MCF 10A (cell line): Measurements from ENCODE around the gene UBE2E1. TPM values are rescaled to one million over a fixed set of nuclear protein-coding genes. Genes with fewer than 3 reads are reported as not detected.

Source experiments
- BruUV-seq: library from RNA; stranded (reverse); fragments of 400-500 nt; replicated peaks from 2 replicates; lab custom pipeline; 2021; lab: Mats Ljungman, UMichigan
- CTCF ChIA-PET: fragments of 300-600 bp; sonication (Branson Sonifier 250); formaldehyde crosslinking; extraction: SDS; loops from one replicate; lab custom pipeline; 2021; ENCODE audit warnings: antibody characterized with exemption, inconsistent platforms; lab: Yijun Ruan, JAX
- POLR2A ChIA-PET: fragments of 300-600, 350-650 bp; sonication (Branson Sonifier 250); formaldehyde crosslinking; extraction: SDS; loops from one replicate; lab custom pipeline; 2020; ENCODE audit warnings: antibody characterized with exemption, inconsistent platforms; lab: Yijun Ruan, JAX
- DNase-seq: peaks from one replicate; pipeline ENCODE4 v3.0.0-alpha.2; 2018; ENCODE audit not compliant: unreplicated experiment
- H3K27ac Mint-ChIP-seq: one replicate; pipeline ENCODE4 v1.8.0; 2022; ENCODE audit warnings: mild to moderate bottlenecking, low read depth, mixed read lengths; ENCODE audit not compliant: unreplicated experiment
- H3K27me3 Mint-ChIP-seq: one replicate; pipeline ENCODE4 v1.8.0; 2022; ENCODE audit warnings: mixed read lengths; ENCODE audit not compliant: insufficient read depth, unreplicated experiment
- H3K36me3 Mint-ChIP-seq: one replicate; pipeline ENCODE4 v1.8.0; 2022; ENCODE audit warnings: mild to moderate bottlenecking, moderate library complexity, mixed read lengths; ENCODE audit not compliant: insufficient read depth, unreplicated experiment
- H3K4me1 Mint-ChIP-seq: one replicate; pipeline ENCODE4 v1.8.0; 2022; ENCODE audit warnings: mixed read lengths; ENCODE audit not compliant: insufficient read depth, unreplicated experiment
- H3K4me3 Mint-ChIP-seq: one replicate; pipeline ENCODE4 v1.8.0; 2022; ENCODE audit warnings: mild to moderate bottlenecking, moderate library complexity, mixed read lengths; ENCODE audit not compliant: unreplicated experiment
- H3K9me3 Mint-ChIP-seq: one replicate; pipeline ENCODE4 v1.8.0; 2022; ENCODE audit warnings: mixed read lengths; ENCODE audit not compliant: unreplicated experiment
- CTCF ChIP-seq: fragments of 200-600 bp; IDR thresholded peaks from one replicate; pipeline ENCODE4 v1.8.0; 2022; ENCODE audit warnings: antibody characterized with exemption, mild to moderate bottlenecking; ENCODE audit not compliant: unreplicated experiment
- intact Hi-C: fragments of 100-400 bp; cut with micrococcal nuclease; formaldehyde crosslinking; loops from 2 replicates; pipeline ENCODE4 v1.14.1; 2022
- total RNA-seq: library from RNA; stranded (reverse); gene quantifications from 2 replicates; pipeline ENCODE4 v1.2.3, GENCODE V29; 2022

The UBE2E1 gene
- total RNA-seq, 1 experiment from 2014 or later: 128 TPM

- POLR2A ChIA-PET: interaction anchor here (1.8 kb wide), 1 partner anchor 22 kb away, joined by 7 read pairs; the partner anchor contains the start of genes NKIRAS1 and RPL15
- Mint-ChIP-seq H3K27ac (no peak overlapping the region), H3K4me3 (no peak overlapping the region), H3K36me3 (peaks cover 57% of the 10 kb centered on the region), H3K9me3 (peaks cover 7% of the 10 kb centered on the region), H3K27me3 (no peaks in the 10 kb centered on the region), H3K4me1 (peaks cover 24% of the 10 kb centered on the region)
- BruUV-seq: no TSS peak
- intact Hi-C loops: no loop called here
- CTCF ChIA-PET: interaction anchor here (0.6 to 1.4 kb wide), 8 partner anchors 61 to 1699 kb away, joined by 3 to 4 read pairs (median 4); no protein-coding TSS in a partner anchor
- no peak for TF ChIP-seq CTCF
- DNase-seq: no peak
Measured at GRCh38 chr3:23894254-23895061, 88.7 kb downstream of the UBE2E1 start.

- CTCF ChIA-PET: interaction anchor here (0.6 to 1.4 kb wide), 4 partner anchors 61 to 1698 kb away, joined by 3 to 4 read pairs (median 4); no protein-coding TSS in a partner anchor
- POLR2A ChIA-PET: interaction anchor here (1.8 kb wide), 1 partner anchor 22 kb away, joined by 7 read pairs; the partner anchor contains the start of genes NKIRAS1 and RPL15
- Mint-ChIP-seq H3K4me3 (no peak overlapping the region), H3K36me3 (peaks cover 61% of the 10 kb centered on the region), H3K9me3 (peaks cover 7% of the 10 kb centered on the region), H3K27me3 (no peaks in the 10 kb centered on the region), H3K4me1 (peaks cover 22% of the 10 kb centered on the region), H3K27ac (no peak overlapping the region)
- TF ChIP-seq CTCF: no peak
- no peak for DNase-seq
- no TSS peak for BruUV-seq
- intact Hi-C loops: no loop called here
Measured at GRCh38 chr3:23895181-23895580, 89.4 kb downstream of the UBE2E1 start.

- ChIA-PET CTCF (interaction anchor here (0.7 kb wide), 1 partner anchor 28 kb away, joined by 4 read pairs; no protein-coding TSS in a partner anchor), POLR2A (interaction anchor here (0.6 to 0.9 kb wide), 2 partner anchors 10 to 20 kb away, joined by 3 to 4 read pairs; no protein-coding TSS in a partner anchor)
- Mint-ChIP-seq H3K4me1 (peaks cover 16% of the 10 kb centered on the region), H3K36me3 (peaks cover 77% of the 10 kb centered on the region), H3K27ac (no peak overlapping the region), H3K4me3 (no peak overlapping the region), H3K27me3 (no peaks in the 10 kb centered on the region), H3K9me3 (peaks cover 7% of the 10 kb centered on the region)
- no TSS peak for BruUV-seq
- DNase-seq: peak; percentile 77
- intact Hi-C loops: no loop called here
- no peak for TF ChIP-seq CTCF
Measured at GRCh38 chr3:23900744-23901143, 95.0 kb downstream of the UBE2E1 start.

- ChIA-PET CTCF (interaction anchor here (0.7 to 1.0 kb wide), 2 partner anchors 15 to 144 kb away, joined by 3 read pairs; no protein-coding TSS in a partner anchor), POLR2A (interaction anchor here (0.8 to 1.2 kb wide), 4 partner anchors 12 to 73 kb away, joined by 3 to 4 read pairs (median 4); partner anchors contain the start of genes NKIRAS1 and RPL15)
- H3K4me3 Mint-ChIP-seq: no peak overlapping the region
- H3K36me3 Mint-ChIP-seq: peaks cover 73% of the 10 kb centered on the region
- H3K4me1 Mint-ChIP-seq: peaks cover 6% of the 10 kb centered on the region
- no peak overlapping the region for H3K27ac Mint-ChIP-seq
- H3K27me3 Mint-ChIP-seq: no peaks in the 10 kb centered on the region
- intact Hi-C loops: no loop called here
- no TSS peak for BruUV-seq
- H3K9me3 Mint-ChIP-seq: no peaks in the 10 kb centered on the region
- DNase-seq: no peak
- TF ChIP-seq CTCF: no peak
Measured at GRCh38 chr3:23904545-23904944, 98.8 kb downstream of the UBE2E1 start.
